ENCODE data around the gene ZNF407. TPM values are rescaled to one million over a fixed set of nuclear protein-coding genes. Genes with fewer than 3 reads are reported as not detected.
"Not testable (repeated sequence)": the region's sequence is repeated elsewhere in the genome, so short reads cannot be mapped to it uniquely, and the experiment has no call there.

ZNF407 gene
- total RNA-seq, 2 experiments from 2014 or later = 16.6 to 17.0 TPM

DNA sequence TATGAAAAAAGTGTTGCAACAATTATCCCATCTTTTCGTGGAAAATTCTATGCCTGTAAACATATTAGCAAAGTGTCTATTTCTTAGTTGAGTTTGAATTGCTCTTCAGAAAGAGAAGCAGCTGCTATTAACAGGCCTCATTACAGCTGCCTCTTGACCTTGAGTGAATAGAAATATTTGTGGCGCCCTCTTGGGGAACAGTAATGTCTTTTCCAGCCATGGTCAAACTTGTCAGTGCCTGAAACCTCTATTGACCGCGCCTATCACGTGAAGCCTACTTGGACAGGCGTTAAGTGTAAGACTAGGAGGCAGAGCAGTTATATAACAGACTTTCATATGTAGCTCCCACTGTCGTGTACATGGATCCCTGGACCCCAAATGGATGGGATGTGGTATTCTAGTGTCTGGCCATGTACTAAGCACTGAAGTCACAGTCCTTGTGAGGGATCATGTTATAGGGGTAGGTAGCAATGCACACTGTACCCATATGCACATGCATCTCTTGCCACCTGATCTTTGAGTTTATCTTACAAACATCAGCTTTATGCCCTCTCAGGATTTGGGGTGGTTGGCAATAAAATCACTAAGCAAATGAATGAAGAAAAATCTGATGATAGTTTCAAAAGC is 366.3 kb downstream of the ZNF407 start:
- DNase-seq (no peak), ATAC-seq (no peak)
- no peaks in the 10 kb centered on the region for H3K36me3 Mint-ChIP-seq (ENCODE audit: low read depth)
- H3K4me3 Mint-ChIP-seq = no peak overlapping the region
- CTCF ChIA-PET = interaction anchor here (0.7 to 2.3 kb wide), 6 partner anchors 8 to 67 kb away, joined by 3 to 6 read pairs (median 4); no protein-coding TSS in a partner anchor
- POLR2A ChIA-PET = no interaction called here
- H3K9me3 Mint-ChIP-seq (ENCODE audit: insufficient read depth) = no peaks in the 10 kb centered on the region
- H3K27ac Mint-ChIP-seq = no peak overlapping the region
- H3K4me1 Mint-ChIP-seq (ENCODE audit: low read depth) = no peaks in the 10 kb centered on the region
- H3K27me3 Mint-ChIP-seq (ENCODE audit: low read depth) = no peaks in the 10 kb centered on the region

DNA sequence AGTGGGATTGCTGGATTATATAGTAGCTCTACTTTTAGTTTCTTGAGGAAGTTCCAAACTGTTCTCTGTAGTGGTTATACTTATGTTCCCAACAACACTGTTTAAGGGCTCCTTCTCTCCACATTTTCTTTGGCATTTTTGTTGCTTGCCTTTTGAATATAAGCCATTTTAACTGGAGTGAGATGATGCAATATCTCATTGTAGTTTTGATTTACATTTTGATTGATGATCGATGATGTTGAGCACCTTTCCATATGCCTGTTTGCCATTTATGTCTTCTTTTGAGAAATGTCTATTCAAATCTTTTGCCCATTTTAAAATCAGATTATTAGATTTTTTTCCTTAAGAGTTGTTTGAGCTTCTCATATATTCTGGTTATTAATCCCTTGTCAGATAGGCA is 368.0 kb downstream of the ZNF407 start:
- ChIA-PET POLR2A (no interaction called here), CTCF (no interaction called here)
- Mint-ChIP-seq H3K4me3 (no peak overlapping the region), H3K27me3 (ENCODE audit: low read depth) (no peaks in the 10 kb centered on the region), H3K4me1 (ENCODE audit: low read depth) (no peaks in the 10 kb centered on the region), H3K9me3 (ENCODE audit: insufficient read depth) (no peaks in the 10 kb centered on the region), H3K36me3 (ENCODE audit: low read depth) (no peaks in the 10 kb centered on the region), H3K27ac (no peak overlapping the region)
- DNase-seq (no peak), ATAC-seq (no peak)

DNA sequence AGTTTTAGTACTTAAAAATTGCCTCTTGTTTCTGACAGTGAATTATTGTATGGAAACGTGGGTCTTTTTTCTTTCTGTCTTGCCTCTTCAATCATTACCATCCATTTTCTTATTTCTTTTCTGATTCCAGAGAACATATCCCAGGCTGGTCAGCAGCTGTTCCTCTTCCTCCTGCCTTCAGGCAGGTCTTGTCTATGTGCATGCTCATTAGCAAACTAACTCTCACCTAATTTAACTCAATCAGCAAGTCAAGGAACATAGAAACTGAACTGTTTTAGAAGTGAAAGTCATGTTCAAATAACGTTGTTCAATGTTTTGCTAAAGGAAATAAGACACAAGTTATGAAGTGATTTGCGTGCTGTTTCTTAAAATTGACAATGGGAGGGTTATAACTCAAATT is 369.8 kb downstream of the ZNF407 start:
- H3K4me1 Mint-ChIP-seq (ENCODE audit: low read depth) = no peaks in the 10 kb centered on the region
- no peaks in the 10 kb centered on the region for H3K36me3 Mint-ChIP-seq (ENCODE audit: low read depth)
- no peak for DNase-seq
- POLR2A ChIA-PET = no interaction called here
- H3K4me3 Mint-ChIP-seq = no peak overlapping the region
- no peak for ATAC-seq
- CTCF ChIA-PET = no interaction called here
- no peak overlapping the region for H3K27ac Mint-ChIP-seq
- H3K9me3 Mint-ChIP-seq (ENCODE audit: insufficient read depth) = no peaks in the 10 kb centered on the region
- no peaks in the 10 kb centered on the region for H3K27me3 Mint-ChIP-seq (ENCODE audit: low read depth)

DNA sequence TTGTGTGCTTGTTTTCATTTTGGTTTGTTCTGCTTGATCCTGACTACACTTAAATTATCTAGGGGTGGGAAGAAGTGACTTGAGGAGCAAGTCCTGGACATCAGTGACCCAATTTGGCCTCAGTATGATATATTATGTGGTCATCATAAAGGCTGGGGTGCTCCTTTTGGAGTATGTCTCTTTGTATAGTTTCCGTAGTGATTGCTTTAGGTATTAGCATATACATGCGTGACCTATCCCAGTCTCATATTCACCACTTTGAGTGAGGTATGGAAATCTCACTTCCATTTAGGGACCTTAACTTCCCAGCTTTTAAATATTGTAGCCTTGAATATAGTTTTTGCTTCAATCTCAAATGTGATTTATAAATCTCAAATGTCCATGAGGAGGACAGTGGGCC is 370.3 kb downstream of the ZNF407 start:
- H3K9me3 Mint-ChIP-seq (ENCODE audit: insufficient read depth) = no peaks in the 10 kb centered on the region
- no peaks in the 10 kb centered on the region for H3K27me3 Mint-ChIP-seq (ENCODE audit: low read depth)
- POLR2A ChIA-PET = no interaction called here
- CTCF ChIA-PET = no interaction called here
- H3K36me3 Mint-ChIP-seq (ENCODE audit: low read depth) = no peaks in the 10 kb centered on the region
- DNase-seq (no peak), ATAC-seq (no peak)
- no peak overlapping the region for H3K4me3 Mint-ChIP-seq
- H3K27ac Mint-ChIP-seq = no peak overlapping the region
- H3K4me1 Mint-ChIP-seq (ENCODE audit: low read depth) = no peaks in the 10 kb centered on the region

DNA sequence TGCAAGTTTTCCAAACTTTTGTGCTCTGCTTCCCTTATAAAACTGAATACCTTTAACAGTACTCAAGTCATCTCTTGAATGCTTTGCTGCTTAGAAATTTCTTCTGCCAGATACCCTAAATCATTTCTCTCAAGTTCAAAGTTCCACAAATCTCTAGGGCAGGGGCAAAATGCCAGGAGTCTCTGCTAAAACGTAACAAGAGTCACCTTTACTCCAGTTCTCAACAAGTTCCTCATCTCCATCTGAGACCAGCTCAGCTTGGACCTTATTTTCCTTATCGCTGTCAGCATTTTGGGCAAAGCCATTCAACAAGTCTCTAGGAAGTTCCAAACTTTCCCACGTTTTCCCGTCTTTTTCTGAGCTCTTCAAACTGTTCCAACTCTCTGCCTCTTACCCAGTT is 373.7 kb downstream of the ZNF407 start:
- POLR2A ChIA-PET; H3K36me3 Mint-ChIP-seq (ENCODE audit: low read depth); H3K4me3 Mint-ChIP-seq; H3K27me3 Mint-ChIP-seq (ENCODE audit: low read depth); ATAC-seq; DNase-seq; H3K4me1 Mint-ChIP-seq (ENCODE audit: low read depth); H3K27ac Mint-ChIP-seq; H3K9me3 Mint-ChIP-seq (ENCODE audit: insufficient read depth): not testable (repeated sequence)
- CTCF ChIA-PET = interaction anchor here (1.4 to 1.7 kb wide), 2 partner anchors 14 to 15 kb away, joined by 3 to 5 read pairs; no protein-coding TSS in a partner anchor

DNA sequence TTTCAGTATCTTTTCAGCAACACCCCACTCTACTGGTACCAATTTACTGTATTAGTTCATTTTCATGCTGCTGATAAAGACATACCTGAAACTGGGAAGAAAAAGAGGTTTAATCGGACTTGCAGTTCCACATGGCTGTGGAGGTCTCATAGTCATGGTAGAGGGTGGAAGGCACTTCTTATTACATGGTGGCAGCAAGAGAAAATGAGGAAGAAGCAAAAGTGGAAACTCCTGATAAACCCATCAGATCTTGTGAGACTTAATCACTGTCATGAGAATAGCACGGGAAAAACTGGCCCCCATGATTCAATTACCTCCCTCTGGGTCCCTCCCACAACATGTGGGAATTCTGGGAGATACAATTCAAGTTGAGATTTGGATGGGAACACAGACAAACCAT is 374.1 kb downstream of the ZNF407 start:
- H3K9me3 Mint-ChIP-seq (ENCODE audit: insufficient read depth); DNase-seq; H3K4me1 Mint-ChIP-seq (ENCODE audit: low read depth); H3K36me3 Mint-ChIP-seq (ENCODE audit: low read depth); ATAC-seq; H3K4me3 Mint-ChIP-seq; H3K27ac Mint-ChIP-seq; POLR2A ChIA-PET; H3K27me3 Mint-ChIP-seq (ENCODE audit: low read depth): not testable (repeated sequence)
- CTCF ChIA-PET = interaction anchor here (1.3 to 1.7 kb wide), 4 partner anchors 8 to 19 kb away, joined by 3 to 5 read pairs (median 3); no protein-coding TSS in a partner anchor

DNA sequence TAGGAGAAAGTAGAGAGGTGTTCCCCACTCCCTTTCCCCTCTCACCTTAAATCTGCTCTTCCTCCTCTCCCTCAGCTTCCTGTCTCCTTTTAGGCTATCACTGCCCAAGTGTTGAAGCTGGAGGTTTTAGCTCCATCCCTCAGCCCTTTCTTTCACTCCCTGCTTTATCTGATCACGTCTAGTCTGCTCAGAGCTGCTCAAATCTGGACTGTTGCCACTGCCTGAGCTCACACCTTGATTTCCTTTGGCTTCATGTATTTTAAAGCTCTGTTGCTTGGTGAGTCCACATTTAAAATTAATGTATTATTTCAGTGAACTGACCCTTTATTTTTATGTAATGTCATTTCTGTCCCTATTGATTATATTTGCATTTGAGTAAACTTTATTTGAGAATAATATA is 374.7 kb downstream of the ZNF407 start:
- Mint-ChIP-seq H3K27ac (no peak overlapping the region), H3K36me3 (ENCODE audit: low read depth) (no peaks in the 10 kb centered on the region), H3K27me3 (ENCODE audit: low read depth) (no peaks in the 10 kb centered on the region), H3K9me3 (ENCODE audit: insufficient read depth) (no peaks in the 10 kb centered on the region), H3K4me3 (no peak overlapping the region), H3K4me1 (ENCODE audit: low read depth) (no peaks in the 10 kb centered on the region)
- DNase-seq = no peak
- ChIA-PET CTCF (interaction anchor here (1.3 to 1.7 kb wide), 4 partner anchors 8 to 18 kb away, joined by 3 to 5 read pairs (median 3); no protein-coding TSS in a partner anchor), POLR2A (no interaction called here)
- no peak for ATAC-seq

DNA sequence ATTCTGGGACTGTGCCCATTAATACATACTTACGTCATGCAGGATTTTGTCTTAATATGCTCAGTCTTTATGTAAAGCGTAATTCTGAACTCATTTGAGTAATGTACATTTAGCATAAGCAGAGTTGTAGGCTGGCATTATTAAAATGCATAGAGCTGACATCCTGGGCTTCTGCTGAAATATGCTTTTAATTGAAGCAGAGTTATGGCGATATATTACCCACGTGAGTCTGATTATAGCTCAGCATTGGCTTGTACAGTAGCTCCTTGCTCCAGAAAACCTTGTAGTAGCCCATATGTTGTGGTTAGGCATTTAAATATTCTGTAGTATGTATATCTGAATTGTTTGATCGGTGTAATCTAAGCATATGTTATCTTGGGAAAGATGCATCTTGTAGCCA is 377.3 kb downstream of the ZNF407 start:
- H3K4me1 Mint-ChIP-seq (ENCODE audit: low read depth) = no peaks in the 10 kb centered on the region
- no peaks in the 10 kb centered on the region for H3K36me3 Mint-ChIP-seq (ENCODE audit: low read depth)
- CTCF ChIA-PET = no interaction called here
- ATAC-seq (no peak), DNase-seq (no peak)
- POLR2A ChIA-PET = interaction anchor here (1.0 kb wide), 1 partner anchor 20 kb away, joined by 3 read pairs; no protein-coding TSS in a partner anchor
- no peak overlapping the region for H3K27ac Mint-ChIP-seq
- H3K4me3 Mint-ChIP-seq = no peak overlapping the region
- H3K9me3 Mint-ChIP-seq (ENCODE audit: insufficient read depth) = no peaks in the 10 kb centered on the region
- H3K27me3 Mint-ChIP-seq (ENCODE audit: low read depth) = no peaks in the 10 kb centered on the region

DNA sequence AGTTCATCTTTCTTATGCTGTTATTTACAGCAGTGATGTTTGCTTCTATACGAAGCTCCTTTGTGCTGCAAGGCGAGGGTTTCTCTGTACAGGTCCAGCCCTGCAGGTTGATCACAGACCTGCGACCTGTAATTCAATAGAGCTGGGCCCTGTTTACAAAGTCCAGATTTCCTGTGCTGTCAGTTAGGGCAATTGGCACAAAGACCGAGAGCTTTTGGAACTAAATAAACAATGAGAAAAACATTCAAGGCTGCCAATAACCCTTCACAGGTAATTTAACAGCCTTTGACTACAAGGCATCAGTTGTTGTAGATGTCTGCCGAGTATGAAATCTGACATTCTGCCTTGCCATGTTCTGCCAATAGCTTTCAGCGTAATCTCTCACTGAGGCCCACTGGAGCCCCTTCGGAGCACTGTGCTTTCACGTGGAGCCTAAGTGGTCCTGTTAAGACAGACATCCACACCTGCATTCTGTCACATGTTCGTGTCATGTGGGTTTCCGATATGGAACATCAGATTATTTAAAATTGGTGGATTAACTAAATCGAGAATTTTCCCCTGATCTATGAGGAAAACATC is 378.8 kb downstream of the ZNF407 start:
- ATAC-seq (no peak), DNase-seq (no peak)
- Mint-ChIP-seq H3K27ac (no peak overlapping the region), H3K9me3 (ENCODE audit: insufficient read depth) (no peaks in the 10 kb centered on the region), H3K4me3 (no peak overlapping the region), H3K36me3 (ENCODE audit: low read depth) (no peaks in the 10 kb centered on the region), H3K4me1 (ENCODE audit: low read depth) (no peaks in the 10 kb centered on the region), H3K27me3 (ENCODE audit: low read depth) (no peaks in the 10 kb centered on the region)
- ChIA-PET CTCF (interaction anchor here (1.3 kb wide), 1 partner anchor 20 kb away, joined by 4 read pairs; no protein-coding TSS in a partner anchor), POLR2A (no interaction called here)

DNA sequence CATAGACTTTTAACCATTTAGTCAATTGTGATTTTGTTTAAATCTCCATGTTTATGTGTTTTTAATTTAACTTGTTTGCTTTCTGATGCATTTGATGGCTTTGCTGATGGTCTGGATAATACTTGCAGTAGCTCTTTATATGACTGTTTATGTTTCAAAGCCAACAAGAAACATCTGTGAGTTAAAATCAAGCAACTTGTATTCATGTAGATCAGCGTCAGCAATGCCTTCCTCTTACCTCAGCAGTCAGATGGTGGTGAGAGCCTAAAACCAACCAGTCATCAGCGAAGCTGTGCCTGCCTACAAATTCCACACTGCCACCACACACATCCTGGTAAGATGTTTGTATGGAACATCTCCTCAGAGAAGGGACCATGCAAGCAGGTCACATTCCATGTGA is 379.4 kb downstream of the ZNF407 start:
- Mint-ChIP-seq H3K9me3 (ENCODE audit: insufficient read depth) (no peaks in the 10 kb centered on the region), H3K4me1 (ENCODE audit: low read depth) (no peaks in the 10 kb centered on the region), H3K36me3 (ENCODE audit: low read depth) (no peaks in the 10 kb centered on the region), H3K4me3 (no peak overlapping the region), H3K27me3 (ENCODE audit: low read depth) (no peaks in the 10 kb centered on the region), H3K27ac (no peak overlapping the region)
- no peak for DNase-seq
- ChIA-PET CTCF (no interaction called here), POLR2A (no interaction called here)
- ATAC-seq = no peak

DNA sequence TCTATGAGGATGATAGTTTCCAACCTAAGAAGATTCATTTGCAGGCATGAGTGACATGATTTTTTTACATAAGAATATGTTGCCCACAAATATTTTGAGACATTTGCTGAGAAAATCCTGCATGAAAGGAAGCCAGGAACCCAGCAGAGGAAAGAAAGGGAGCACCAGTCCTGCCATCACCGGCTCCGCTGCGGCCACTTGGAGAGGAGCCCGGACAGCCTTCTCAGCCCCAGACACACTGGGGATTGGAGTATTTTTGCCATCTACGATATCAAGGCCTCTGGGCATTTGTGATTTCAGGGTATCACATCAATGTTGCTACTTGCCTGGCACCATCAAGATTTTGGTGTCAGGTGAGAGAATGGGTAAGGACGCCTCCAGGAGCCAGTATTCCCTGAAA is 383.0 kb downstream of the ZNF407 start:
- Mint-ChIP-seq H3K9me3 (ENCODE audit: insufficient read depth) (no peaks in the 10 kb centered on the region), H3K4me3 (no peak overlapping the region), H3K27me3 (ENCODE audit: low read depth) (no peaks in the 10 kb centered on the region), H3K27ac (no peak overlapping the region), H3K36me3 (ENCODE audit: low read depth) (no peaks in the 10 kb centered on the region), H3K4me1 (ENCODE audit: low read depth) (no peaks in the 10 kb centered on the region)
- DNase-seq (no peak), ATAC-seq (no peak)
- ChIA-PET CTCF (no interaction called here), POLR2A (interaction anchor here (0.7 kb wide), 1 partner anchor 46 kb away, joined by 3 read pairs; no protein-coding TSS in a partner anchor)

DNA sequence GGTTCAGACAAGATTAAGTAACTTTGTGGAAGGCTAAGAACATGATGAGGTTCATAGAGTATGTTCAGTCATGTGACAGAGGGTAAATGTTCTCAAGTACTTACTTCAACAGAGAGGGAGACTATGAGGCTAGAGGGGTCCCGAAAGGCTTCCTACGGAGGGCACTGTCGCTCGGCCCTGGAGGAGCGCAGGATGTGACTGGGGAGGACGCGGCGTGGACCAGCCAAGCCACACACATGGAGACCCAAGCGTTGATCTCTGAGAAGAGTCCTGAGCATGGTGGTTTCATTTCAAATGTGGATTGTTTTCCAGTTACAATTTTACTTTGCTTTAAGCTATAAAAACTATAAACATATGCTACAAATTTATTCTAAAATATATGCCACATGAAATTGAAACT is 383.8 kb downstream of the ZNF407 start:
- Mint-ChIP-seq H3K9me3 (ENCODE audit: insufficient read depth) (no peaks in the 10 kb centered on the region), H3K27ac (no peak overlapping the region), H3K36me3 (ENCODE audit: low read depth) (no peaks in the 10 kb centered on the region), H3K27me3 (ENCODE audit: low read depth) (no peaks in the 10 kb centered on the region), H3K4me3 (no peak overlapping the region), H3K4me1 (ENCODE audit: low read depth) (no peaks in the 10 kb centered on the region)
- no peak for DNase-seq
- ChIA-PET POLR2A (no interaction called here), CTCF (no interaction called here)
- ATAC-seq = no peak
